ENCODE results near the gene RNF121.
A peak's percentile ranks its signal among the peaks of the same experiment; 100 is the strongest.
"Not testable (repeated sequence)": the region's sequence is repeated elsewhere in the genome, so short reads cannot be mapped to it uniquely, and the experiment has no call there.

Gene RNF121

DNA sequence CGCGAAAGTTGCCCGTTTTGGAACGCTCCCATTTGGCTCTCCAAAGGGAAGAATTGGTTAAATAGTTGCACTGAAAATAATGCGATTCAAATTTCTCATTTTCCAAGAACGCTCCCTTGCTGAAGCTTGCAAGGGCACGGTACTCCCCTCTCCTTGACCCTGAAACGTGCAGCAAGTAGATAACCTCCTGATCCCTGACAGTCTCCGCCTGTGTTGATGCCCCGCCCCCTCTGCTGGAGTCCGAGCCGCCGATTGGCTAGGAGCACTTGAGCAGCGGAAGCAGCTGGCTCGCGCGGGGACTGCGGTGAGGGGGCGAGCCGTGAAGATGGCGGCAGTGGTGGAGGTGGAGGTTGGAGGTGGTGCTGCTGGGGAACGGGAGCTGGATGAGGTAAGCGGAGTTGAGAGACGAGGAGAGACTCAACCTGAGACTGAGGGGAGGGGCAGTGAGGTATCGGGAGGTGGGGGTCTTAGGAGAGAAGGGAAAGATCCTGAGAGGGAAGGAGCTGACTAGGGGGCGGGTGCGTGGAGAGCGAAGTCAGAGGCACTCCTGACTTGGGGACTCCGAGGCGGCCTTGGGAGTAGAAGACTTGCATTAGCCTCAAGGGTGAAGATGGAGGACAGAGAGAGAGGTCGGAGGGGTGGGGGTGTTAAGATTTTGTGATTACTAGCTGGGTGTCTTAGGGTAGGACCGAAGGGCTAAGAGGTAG, at the start of gene RNF121:
Gene RNF121 (plus strand): TSS at position 310 of the 707 bp plus-strand sequence. CDS start 16 bp downstream, at position 326.
- CTCF ChIA-PET, result interaction anchor here (0.6 kb wide), 1 partner anchor 261 kb away, joined by 4 read pairs; no protein-coding TSS in a partner anchor
- TF ChIP-seq, protein P1, sequence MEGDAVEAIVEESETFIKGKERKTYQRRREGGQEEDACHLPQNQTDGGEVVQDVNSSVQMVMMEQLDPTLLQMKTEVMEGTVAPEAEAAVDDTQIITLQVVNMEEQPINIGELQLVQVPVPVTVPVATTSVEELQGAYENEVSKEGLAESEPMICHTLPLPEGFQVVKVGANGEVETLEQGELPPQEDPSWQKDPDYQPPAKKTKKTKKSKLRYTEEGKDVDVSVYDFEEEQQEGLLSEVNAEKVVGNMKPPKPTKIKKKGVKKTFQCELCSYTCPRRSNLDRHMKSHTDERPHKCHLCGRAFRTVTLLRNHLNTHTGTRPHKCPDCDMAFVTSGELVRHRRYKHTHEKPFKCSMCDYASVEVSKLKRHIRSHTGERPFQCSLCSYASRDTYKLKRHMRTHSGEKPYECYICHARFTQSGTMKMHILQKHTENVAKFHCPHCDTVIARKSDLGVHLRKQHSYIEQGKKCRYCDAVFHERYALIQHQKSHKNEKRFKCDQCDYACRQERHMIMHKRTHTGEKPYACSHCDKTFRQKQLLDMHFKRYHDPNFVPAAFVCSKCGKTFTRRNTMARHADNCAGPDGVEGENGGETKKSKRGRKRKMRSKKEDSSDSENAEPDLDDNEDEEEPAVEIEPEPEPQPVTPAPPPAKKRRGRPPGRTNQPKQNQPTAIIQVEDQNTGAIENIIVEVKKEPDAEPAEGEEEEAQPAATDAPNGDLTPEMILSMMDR (conservative IDR thresholded peaks at IDR 0.05; ENCODE audit: low read depth), result no peak
- DNase-seq (ENCODE audit: low spot score), result peak; percentile 99
- POLR2A ChIA-PET (ENCODE audit: low non-redundant PET), result no interaction called here
- peak within 1 kb of the TSS; percentile 93 for H3K27ac ChIP-seq

DNA sequence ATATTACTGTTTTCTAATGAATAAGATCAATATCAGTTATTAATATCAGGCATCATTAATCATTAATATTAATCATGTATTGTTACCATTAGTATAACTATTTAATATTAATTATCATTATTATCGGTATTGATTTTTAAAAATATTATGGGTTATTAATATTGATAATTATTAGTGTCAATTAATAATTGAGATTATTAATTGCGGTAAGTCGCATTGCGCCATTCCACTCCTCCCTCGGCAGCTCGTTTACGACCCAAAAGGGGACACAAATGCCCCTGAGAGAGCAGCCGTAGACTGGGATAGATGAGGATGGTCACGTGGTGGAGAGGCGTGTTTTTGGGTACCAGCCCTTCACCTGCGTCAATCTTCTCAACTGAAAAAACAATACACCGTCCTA, 43.0 kb upstream of the RNF121 start:
- POLR2A ChIA-PET (ENCODE audit: low non-redundant PET); DNase-seq (ENCODE audit: low spot score); H3K27ac ChIP-seq: not testable (repeated sequence)
- CTCF ChIA-PET, result interaction anchor here (0.6 kb wide), 1 partner anchor 28 kb away, joined by 5 read pairs; no protein-coding TSS in a partner anchor

DNA sequence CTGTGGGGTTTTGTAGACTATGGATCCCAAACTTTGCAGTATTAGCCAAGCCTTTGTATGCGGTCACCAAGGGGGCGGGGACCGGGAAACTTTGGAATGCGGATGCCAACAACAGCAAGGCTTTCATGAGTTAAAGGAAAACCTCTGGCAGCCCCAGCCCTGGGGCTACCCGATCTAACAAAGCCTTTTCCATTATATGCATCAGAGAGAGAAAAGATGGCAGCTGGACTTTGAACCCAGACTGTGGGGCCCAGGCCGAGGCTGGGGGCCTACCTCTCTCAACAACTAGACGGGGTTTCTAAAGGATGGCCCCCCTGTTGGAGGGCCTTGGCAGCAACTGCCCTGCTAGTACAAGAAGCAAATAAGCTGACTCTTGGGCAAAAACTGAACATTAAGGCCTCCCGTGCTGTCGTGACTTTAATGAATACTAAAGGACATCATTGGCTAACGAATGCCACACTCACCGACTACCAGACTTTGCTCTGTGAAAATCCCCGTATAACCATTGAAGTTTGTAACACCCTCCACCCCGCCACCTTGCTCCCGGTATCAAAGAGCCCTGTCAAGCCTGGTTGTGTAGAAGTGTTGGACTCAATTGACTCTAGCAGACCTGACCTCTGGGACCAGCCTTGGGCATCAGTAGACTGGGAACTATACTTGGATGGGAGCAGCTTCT, 40.4 kb upstream of the RNF121 start:
- DNase-seq (ENCODE audit: low spot score); POLR2A ChIA-PET (ENCODE audit: low non-redundant PET); H3K27ac ChIP-seq; CTCF ChIA-PET: not testable (repeated sequence)

DNA sequence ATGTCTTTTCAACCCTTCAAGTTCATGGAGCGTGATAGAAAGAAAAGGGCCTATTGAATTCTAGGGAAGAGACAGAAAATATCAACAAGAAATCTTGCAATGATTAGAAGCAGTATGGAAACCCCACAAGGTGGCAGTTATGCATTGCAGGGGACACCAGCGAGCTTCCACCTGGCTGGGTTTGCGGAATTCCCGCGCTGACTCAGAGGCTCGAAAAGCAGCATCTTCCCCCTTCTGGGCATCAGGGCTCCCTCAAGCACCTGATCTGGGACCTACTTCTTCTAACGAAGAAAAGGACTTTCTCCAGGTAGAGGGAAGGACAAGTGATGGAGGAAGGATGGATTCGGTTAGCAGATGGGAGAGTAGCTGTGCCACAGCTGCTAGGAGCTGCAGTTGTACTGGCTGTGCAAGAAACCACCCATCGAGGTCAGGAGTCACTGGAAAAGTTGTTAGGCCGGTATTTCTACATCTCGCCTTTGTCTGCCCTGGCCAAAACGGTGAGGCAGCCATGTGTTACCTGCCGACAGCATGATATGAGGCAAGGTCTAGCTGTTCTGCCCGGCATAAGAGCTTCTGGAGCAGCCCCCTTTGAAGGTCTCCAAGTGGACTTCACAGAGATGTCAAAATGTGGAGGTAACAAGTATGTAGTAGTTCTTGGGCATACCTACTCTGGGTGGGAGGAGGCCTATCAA, 39.5 kb upstream of the RNF121 start:
- H3K27ac ChIP-seq; DNase-seq (ENCODE audit: low spot score); POLR2A ChIA-PET (ENCODE audit: low non-redundant PET); CTCF ChIA-PET: not testable (repeated sequence)

DNA sequence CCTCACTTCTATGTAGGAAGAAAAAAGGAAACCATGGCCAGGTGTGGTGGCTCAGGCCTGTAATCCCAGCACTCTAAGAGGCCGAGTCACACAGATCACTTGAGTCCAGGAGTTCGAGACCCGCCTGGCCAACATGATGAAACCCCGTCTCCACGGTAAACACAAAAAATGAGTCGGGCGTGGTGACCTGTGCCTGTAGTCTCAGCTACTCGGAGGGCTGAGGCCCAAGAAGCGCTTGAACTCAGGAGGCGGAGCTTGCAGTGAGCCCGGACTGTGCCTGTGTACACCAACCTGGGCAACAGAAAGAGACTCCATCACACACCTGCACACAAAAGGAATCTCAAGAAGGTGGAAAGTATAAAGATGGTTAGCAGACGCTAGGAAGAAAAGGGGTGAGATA, 32.9 kb upstream of the RNF121 start:
- no peak for DNase-seq (ENCODE audit: low spot score)
- TF ChIP-seq, protein P1 (conservative IDR thresholded peaks at IDR 0.05; ENCODE audit: low read depth), result no peak
- CTCF ChIA-PET, result no interaction called here
- H3K27ac ChIP-seq, result no peak overlapping the region
- POLR2A ChIA-PET (ENCODE audit: low non-redundant PET), result no interaction called here

DNA sequence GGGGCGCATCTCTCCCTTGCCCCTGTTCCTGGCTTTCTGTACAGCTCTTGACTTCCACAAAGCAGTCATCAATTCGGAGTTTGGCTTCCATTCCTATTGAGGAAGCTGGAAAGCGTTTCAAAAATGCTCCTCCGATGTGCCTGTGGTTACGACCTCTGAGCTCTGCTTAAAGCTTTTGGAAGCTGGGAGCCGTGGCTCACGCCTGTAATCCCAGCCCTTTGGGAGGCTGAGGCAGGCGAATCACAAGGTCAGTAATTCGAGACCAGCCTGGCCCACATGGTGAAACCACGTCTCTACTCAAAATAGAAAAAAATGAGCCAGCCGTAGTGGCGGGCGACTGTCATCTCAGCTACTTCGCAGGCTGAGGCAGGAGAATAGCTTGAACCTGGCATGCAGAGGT, 27.7 kb upstream of the RNF121 start:
- POLR2A ChIA-PET (ENCODE audit: low non-redundant PET); DNase-seq (ENCODE audit: low spot score); CTCF ChIA-PET: not testable (repeated sequence)

DNA sequence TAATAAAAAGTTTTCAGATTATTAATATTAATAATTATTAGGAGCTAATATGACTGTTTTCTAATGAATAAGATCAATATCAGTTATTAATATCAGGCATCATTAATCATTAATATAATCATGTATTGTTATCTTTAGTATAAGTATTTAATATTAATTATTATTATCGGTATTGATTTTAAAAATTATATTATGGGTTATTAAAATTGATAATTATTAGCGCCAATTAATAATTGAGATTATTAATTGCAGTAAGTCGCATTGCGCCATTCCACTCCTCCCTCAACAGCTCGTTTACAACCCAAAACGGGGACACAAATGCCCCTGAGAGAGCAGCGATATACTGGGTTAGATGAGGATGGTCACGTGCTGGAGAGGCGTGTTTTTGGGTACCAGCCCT, 20.6 kb upstream of the RNF121 start:
- ChIA-PET POLR2A (ENCODE audit: low non-redundant PET) (no interaction called here), CTCF (no interaction called here)
- no peak for DNase-seq (ENCODE audit: low spot score)
- TF ChIP-seq, protein P1 (conservative IDR thresholded peaks at IDR 0.05; ENCODE audit: low read depth), result no peak
- H3K27ac ChIP-seq, result no peak overlapping the region

More for the DNA sequence above, 27.7 kb upstream of the RNF121 start:
- H3K27ac ChIP-seq, result not testable (repeated sequence)

DNA sequence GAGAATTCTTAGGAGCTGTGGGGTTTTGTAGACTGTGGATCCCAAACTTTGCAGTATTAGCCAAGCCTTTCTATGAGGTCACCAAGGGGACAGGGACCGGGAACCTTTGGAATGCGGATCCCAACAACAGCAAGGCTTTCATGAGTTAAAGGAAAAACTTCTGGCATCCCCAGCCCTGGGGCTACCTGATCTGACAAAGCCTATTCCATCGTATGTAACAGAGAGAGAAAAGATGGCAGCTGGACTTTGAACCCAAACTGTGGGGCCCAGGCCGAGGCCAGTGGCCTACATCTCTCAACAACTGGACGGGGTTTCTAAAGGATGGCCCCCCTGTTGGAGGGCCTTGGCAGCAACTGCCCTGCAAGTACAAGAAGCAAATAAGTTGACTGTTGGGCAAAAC, 18.1 kb upstream of the RNF121 start:
- DNase-seq (ENCODE audit: low spot score); CTCF ChIA-PET; H3K27ac ChIP-seq; POLR2A ChIA-PET (ENCODE audit: low non-redundant PET): not testable (repeated sequence)

DNA sequence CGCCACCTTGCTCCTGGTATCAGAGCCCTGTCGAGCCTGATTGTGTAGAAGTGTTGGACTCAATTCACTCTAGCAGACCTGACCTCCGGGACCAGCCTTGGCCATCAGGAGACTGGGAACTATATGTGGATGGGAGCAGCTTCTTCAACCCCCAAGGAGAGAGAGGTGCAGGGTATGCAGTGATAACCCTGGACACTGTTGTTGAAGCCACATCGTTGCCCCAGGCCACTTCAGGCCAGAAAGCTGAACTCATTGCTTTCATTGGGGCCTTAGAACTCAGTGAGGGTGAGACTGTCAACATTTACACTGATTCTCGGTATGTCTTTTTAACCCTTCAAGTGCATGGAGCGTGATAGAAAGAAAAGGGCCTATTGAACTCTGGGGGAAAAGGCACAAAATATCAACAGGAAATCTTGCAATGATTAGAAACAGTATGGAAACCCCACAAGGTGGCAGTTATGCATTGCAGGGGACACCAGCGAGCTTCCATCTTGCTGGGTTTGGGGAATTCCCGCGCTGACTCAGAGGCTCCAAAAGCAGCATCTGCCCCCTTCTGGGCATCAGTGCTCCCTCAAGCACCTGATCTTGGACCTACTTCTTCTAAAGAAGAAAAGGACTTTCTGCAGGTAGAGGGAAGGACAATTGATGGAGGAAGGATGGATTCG, 17.4 kb upstream of the RNF121 start:
- POLR2A ChIA-PET (ENCODE audit: low non-redundant PET); CTCF ChIA-PET; DNase-seq (ENCODE audit: low spot score); H3K27ac ChIP-seq: not testable (repeated sequence)

DNA sequence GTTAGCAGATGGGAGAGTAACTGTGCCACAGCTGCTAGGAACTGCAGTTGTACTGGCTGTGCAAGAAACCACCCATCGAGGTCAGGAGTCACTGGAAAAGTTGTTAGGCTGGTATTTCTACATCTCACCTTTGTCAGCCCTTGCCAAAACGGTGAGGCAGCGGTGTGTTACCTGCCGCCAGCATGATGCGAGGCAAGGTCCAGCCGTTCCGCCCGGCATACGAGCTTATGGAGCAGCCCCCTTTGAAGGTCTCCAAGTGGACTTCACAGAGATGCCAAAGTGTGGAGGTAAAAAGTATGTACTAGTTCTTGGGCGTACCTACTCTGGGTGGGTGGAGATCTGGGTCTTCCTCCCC, 16.9 kb upstream of the RNF121 start:
- DNase-seq (ENCODE audit: low spot score); POLR2A ChIA-PET (ENCODE audit: low non-redundant PET); CTCF ChIA-PET; H3K27ac ChIP-seq: not testable (repeated sequence)

Data from RWPE1 (cell line).